C4-2B (cell line): Measurements from ENCODE around the gene MUC6.

Experiments
- H3K27ac ChIP-seq: fragments of 450-650 bp; 2 replicates; pipeline ENCODE4 v1.5.1; 2017
- CTCF ChIP-seq: fragments of 450-650 bp; conservative IDR thresholded peaks from 2 replicates; pipeline ENCODE4 v1.5.1; 2017; ENCODE audit warnings: mild to moderate bottlenecking
- ZFX ChIP-seq: fragments of 450-650 bp; IDR thresholded peaks from 2 replicates; pipeline ENCODE4 v1.6.1; 2017

MUC6 gene, protein sequence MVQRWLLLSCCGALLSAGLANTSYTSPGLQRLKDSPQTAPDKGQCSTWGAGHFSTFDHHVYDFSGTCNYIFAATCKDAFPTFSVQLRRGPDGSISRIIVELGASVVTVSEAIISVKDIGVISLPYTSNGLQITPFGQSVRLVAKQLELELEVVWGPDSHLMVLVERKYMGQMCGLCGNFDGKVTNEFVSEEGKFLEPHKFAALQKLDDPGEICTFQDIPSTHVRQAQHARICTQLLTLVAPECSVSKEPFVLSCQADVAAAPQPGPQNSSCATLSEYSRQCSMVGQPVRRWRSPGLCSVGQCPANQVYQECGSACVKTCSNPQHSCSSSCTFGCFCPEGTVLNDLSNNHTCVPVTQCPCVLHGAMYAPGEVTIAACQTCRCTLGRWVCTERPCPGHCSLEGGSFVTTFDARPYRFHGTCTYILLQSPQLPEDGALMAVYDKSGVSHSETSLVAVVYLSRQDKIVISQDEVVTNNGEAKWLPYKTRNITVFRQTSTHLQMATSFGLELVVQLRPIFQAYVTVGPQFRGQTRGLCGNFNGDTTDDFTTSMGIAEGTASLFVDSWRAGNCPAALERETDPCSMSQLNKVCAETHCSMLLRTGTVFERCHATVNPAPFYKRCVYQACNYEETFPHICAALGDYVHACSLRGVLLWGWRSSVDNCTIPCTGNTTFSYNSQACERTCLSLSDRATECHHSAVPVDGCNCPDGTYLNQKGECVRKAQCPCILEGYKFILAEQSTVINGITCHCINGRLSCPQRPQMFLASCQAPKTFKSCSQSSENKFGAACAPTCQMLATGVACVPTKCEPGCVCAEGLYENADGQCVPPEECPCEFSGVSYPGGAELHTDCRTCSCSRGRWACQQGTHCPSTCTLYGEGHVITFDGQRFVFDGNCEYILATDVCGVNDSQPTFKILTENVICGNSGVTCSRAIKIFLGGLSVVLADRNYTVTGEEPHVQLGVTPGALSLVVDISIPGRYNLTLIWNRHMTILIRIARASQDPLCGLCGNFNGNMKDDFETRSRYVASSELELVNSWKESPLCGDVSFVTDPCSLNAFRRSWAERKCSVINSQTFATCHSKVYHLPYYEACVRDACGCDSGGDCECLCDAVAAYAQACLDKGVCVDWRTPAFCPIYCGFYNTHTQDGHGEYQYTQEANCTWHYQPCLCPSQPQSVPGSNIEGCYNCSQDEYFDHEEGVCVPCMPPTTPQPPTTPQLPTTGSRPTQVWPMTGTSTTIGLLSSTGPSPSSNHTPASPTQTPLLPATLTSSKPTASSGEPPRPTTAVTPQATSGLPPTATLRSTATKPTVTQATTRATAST (N-terminal part only)

GRCh38 chr11:1036303-1036923, at the start of gene MUC6:
Gene MUC6, minus strand, starts transcription at chr11:1036718. Its CDS starts 63 bp downstream, at chr11:1036655.
- no peak within 1 kb of the TSS for H3K27ac ChIP-seq
- TF ChIP-seq CTCF, result no peak
- no peak for TF ChIP-seq ZFX

DNA sequence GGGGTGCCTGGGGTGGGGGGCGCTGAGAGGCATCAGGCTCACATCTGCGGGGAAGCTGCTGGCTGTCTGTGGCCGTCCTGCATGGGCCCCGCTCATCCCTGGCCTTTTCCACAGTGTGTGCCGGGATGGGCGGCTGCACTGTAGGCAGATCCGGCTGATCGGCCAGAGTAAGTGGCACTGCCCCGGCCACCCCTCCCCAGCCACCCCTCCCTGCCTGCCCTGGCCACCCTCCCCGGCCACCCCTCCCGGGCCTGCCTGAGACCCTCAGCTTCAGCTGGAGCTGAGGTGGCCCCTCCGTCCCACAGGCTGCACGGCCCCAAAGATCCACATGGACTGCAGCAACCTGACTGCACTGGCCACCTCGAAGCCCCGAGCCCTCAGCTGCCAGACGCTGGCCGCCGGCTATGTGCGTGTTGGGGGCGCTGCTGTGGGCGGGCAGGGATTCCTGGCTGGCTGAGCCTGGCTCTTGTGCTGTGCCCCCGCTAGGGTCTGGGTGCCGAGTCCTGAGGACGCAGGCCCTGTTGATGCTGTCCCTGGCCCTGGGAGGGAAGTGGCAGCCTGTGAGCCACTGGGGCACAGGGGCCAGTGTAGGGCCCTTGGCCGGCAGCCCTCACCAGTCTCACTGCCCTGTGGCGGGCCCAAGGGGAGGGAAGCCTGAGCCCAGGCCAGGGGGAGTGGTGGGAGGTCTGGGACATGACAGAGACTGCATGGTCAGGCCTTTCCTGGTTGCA, 49.1 kb upstream of the MUC6 start:
- H3K27ac ChIP-seq, result no peak overlapping the region
- no peak for TF ChIP-seq CTCF
- TF ChIP-seq ZFX, result no peak

- TF ChIP-seq ZFX (no peak), CTCF (no peak)
- no peak overlapping the region for H3K27ac ChIP-seq
These were observed 48.3 kb upstream of the MUC6 start for GRCh38 chr11:1084561-1085439.

- TF ChIP-seq ZFX (no peak), CTCF (no peak)
These were observed 47.4 kb upstream of the MUC6 start for GRCh38 chr11:1083621-1084551.

DNA sequence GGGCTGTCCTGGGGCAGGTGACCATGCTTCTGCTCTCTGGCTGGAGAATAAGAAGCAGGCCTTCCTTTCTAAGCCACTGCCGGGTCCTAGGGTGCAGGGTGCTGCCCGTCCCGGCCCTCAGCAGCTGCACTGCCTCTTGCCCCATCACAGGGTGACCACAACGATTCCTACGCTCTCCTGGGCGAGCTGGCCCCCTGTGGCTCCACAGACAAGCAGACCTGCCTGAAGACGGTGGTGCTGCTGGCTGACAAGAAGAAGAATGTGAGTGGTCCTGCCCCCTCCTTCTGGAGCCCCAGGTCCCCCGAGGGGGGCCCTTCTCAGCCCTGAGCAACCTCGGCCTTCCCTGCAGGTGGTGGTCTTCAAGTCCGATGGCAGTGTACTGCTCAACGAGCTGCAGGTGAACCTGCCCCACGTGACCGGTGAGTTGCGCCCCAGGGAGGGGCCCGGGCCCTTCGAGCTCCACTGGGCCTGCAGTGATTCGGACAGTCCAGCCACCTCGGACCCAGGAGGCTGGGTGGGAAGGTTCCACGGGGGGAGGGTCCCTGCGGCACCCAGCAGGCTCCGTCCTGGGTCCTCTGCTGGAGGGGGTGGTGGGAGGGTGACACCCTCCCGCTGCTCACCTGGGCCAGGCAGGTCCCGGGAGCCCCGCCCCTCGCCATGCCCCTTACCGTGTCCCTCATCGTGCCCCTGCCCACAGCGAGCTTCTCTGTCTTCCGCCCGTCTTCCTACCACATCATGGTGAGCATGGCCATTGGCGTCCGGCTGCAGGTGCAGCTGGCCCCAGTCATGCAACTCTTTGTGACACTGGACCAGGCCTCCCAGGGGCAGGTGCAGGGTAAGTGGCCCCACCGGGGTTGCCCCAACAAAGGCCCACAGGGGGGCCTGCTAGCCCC, 46.5 kb upstream of the MUC6 start:
- peak overlapping the region; percentile 41 for H3K27ac ChIP-seq

More at GRCh38 chr11:1083621-1084551, 47.4 kb upstream of the MUC6 start:
- H3K27ac ChIP-seq, result peak overlapping the region; percentile 41

More for the DNA sequence above, 46.5 kb upstream of the MUC6 start:
- no peak for TF ChIP-seq ZFX
- no peak for TF ChIP-seq CTCF
